Coronary artery (tissue), 2 donors: ENCODE measurements around the gene ELP2.
"Not testable (repeated sequence)": the region's sequence is repeated elsewhere in the genome, so short reads cannot be mapped to it uniquely, and the experiment has no call there.

ENCODE experiments used
- DNase-seq: peaks from one replicate; pipeline ENCODE4 v3.0.0-alpha.2; 2017; ENCODE audit warnings: low spot score
- H3K27ac ChIP-seq, 2 donors: fragments of 200-600 bp; sonication (generic); one replicate each; pipeline ENCODE4 v1.5.1; 2016 to 2019
- H3K4me3 ChIP-seq: fragments of 200-600 bp; sonication (generic); 2 replicates; pipeline ENCODE4 v1.5.1; 2016; ENCODE audit warnings: mild to moderate bottlenecking, moderate library complexity
- TF ChIP-seq, protein P1 (sequence below): fragments of 200-600 bp; sonication (generic); IDR thresholded peaks from one replicate; pipeline ENCODE4 v1.5.1; 2019; ENCODE audit warnings: antibody characterized with exemption

Gene ELP2

DNA sequence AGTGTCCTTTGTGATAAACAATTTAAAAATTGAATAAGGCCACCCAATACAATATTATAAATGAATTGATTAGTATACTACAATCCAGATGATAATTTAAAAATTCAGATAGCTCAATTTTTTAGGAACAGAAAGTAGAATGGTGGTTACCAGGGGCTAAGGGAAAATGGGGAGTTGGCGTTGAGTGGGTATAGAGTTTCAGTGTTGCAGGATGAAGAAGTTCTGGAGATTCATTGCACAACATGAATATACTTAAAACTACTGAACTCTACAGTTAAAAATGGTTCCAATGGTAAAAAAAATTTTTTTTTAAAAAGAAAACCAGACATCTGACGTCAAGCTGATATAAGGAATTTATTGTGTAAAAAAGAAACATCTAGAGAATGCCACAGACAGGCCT is 21.5 kb upstream of the ELP2 start:
- Histone ChIP-seq H3K27ac (no peak overlapping the region), H3K4me3 (no peak overlapping the region)
- TF ChIP-seq, protein P1, sequence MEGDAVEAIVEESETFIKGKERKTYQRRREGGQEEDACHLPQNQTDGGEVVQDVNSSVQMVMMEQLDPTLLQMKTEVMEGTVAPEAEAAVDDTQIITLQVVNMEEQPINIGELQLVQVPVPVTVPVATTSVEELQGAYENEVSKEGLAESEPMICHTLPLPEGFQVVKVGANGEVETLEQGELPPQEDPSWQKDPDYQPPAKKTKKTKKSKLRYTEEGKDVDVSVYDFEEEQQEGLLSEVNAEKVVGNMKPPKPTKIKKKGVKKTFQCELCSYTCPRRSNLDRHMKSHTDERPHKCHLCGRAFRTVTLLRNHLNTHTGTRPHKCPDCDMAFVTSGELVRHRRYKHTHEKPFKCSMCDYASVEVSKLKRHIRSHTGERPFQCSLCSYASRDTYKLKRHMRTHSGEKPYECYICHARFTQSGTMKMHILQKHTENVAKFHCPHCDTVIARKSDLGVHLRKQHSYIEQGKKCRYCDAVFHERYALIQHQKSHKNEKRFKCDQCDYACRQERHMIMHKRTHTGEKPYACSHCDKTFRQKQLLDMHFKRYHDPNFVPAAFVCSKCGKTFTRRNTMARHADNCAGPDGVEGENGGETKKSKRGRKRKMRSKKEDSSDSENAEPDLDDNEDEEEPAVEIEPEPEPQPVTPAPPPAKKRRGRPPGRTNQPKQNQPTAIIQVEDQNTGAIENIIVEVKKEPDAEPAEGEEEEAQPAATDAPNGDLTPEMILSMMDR: no peak
- DNase-seq: no peak

DNA sequence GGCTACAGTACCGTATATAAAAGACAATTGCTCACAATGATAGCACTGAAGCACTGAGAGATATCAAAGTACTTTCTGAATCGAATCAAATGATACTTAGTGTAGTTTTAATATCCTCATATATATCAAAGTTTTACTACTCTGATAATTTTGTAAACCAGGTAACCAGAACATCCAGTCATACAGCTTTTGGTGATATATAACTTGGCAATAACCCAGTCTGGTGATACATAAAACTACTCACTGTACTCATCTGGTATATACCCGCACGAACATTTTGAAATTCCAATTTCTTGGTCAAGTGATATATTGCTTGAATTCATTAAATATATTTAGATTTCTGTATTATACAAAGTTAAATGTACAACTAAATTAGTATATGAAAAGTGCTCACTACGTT is 21.1 kb upstream of the ELP2 start:
- no peak overlapping the region for H3K27ac ChIP-seq
- TF ChIP-seq, protein P1: no peak
- no peak overlapping the region for H3K4me3 ChIP-seq
- no peak for DNase-seq

DNA sequence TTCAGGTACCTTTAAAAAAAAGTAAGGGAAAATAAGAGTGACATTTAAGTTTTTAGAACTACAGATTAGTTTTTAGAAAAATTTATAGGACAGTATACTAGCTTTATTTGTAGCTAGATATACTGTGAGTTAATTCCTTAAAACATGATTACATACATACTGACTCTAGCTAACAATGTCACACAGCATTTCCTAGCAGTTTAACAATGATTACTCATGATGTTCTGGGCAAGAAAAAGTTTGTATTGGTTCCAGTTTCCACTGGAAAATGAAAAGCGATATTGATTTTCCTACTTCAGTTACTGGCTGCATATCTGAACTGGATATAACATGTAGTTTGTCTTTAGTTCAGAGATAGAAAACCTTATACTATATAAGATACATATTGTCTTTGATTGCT is 20.0 kb upstream of the ELP2 start:
- no peak overlapping the region for H3K4me3 ChIP-seq
- TF ChIP-seq, protein P1: no peak
- H3K27ac ChIP-seq: no peak overlapping the region
- DNase-seq: no peak

DNA sequence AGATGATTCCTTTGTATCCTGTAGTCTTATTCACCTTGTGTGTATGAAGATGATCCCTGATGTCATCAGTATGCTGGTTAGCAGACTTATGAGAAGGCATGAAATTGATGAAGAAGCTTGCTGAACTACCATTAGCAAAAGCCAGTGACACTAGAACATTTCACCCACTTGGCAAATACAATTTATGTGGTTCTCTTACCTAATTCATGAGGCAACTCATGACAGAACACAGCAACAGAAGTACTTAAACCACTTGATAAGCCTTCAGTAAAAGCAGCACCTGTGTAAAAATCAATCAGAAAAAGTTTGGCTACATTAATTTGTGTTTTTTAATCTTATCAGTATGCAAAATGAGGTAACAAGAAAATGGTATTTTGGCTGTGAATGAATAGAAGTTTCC is 17.4 kb upstream of the ELP2 start:
- TF ChIP-seq, protein P1: no peak
- no peak for DNase-seq
- no peak overlapping the region for H3K4me3 ChIP-seq
- H3K27ac ChIP-seq: no peak overlapping the region

DNA sequence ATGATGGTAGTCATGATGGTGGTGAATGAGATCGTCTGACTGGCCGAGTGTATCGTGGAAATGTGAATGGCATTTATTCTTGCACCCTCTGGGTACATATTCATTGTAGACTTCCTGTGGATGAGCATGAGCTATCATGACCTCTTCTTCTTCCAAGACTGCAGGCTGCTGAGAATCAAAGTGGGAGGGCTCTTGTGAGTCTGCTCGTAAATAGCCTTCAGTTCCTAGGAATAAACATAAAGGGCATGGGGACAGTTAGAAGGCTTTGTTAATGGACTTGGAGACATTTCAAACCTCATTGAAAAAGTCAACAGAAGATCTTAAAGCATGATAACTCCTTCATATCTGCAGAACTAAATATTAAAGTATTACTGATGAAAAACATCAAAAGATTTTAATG is 15.4 kb upstream of the ELP2 start:
- Histone ChIP-seq H3K27ac (no peak overlapping the region), H3K4me3 (no peak overlapping the region)
- TF ChIP-seq, protein P1: no peak
- DNase-seq: no peak

DNA sequence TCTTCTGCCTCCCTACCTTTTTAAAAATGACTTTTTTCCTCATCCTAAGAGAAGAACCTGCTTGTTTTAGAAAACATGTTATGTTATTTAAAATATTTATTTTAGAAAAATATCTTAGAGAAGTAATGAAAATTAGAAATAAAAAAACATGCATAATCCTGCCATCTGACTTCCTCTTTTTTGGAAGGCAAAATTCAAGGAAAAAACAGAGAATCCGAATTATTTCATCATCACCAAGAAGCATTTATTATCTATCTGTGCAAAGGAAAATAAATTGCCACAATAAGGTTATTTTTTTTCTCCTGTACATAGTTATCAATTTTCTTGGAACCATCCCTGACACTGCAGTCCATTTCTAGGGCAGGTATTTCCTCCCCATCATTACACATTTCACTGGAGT is 15.0 kb upstream of the ELP2 start:
- Histone ChIP-seq H3K4me3 (no peak overlapping the region), H3K27ac (no peak overlapping the region)
- TF ChIP-seq, protein P1: no peak
- DNase-seq: no peak

DNA sequence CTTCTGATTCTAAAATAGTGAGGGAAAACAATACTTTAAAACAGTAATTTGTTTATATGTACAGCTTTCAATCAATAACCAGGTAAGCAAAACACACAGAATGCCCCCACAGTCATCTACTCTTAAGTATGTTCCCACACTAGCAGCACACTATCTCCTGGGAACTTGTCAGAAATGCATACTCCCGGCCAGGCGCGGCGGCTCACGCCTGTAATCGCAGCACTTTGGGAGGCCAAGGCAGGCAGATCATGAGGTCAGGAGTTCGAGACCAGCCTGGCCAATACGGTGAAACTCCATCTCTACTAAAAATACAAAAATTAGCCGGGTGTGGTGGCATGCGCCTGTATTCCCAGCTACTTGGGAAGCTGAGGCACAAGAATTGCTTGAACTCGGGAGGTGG is 12.9 kb upstream of the ELP2 start:
- not testable (repeated sequence) for H3K4me3 ChIP-seq

DNA sequence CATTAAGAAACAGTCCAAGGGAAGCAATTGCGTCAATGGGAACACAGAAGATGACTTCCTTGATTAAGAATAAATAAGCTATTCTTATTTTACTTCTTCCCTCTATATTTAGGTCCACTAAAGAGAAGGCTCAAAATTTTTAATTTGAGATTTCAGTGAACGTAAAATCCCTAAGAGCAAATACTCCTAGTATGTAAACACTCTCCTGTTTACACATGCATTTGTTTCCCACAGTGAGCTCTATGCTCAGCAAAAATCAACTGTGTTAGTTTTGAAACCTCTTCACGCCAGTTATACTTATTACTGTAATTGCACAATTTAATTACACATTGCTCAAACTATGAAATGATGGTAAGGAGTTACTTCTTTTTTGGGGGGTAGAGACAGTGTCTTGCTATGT is 9.4 kb upstream of the ELP2 start:
- Histone ChIP-seq H3K4me3 (no peak overlapping the region), H3K27ac (no peak overlapping the region)
- no peak for DNase-seq
- TF ChIP-seq, protein P1: no peak

More for the DNA sequence above, 12.9 kb upstream of the ELP2 start:
- not testable (repeated sequence) for DNase-seq, H3K27ac ChIP-seq
